ENCODE results near the gene HBG2.
A peak's percentile ranks its signal among the peaks of the same experiment; 100 is the strongest.

The HBG2 gene

GRCh38 chr11:5274395-5274794 lies 19.8 kb upstream of the HBG2 start:
- H3K4me3 ChIP-seq (ENCODE audit: low read length) = no peak overlapping the region
- TF ChIP-seq CTCF (IDR thresholded peaks at IDR 0.05; ENCODE audit: insufficient read depth, low read depth, low read length, missing control alignments) = no peak

DNA sequence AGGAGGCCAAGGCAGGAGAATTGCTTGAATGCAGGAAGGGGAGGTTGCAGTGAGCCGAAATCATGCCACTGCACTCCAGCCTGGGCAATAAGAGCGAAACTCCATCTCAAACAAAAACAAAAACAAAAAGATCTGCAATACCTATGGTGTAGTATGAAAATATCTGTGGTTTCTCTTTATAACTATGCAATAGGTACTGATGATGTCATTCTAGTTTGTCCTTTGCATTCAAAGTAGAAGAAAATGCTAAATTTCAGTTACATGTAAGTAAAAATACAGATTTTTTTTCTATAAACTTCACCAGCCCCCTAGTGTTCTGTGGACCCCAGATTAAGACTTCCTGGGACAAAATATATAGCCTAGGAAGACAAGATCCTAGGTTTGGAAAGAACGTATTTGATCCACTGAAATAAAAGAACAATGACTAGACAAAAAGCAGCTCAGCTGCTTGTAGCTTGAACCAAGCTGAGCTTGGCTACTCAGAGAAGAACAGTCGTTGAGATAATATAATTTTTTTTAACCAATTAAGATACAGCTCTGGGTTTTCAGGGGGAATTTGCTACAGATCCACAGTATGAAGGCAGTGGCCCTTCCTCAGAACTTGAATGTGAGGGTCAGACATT lies 17.9 kb upstream of the HBG2 start:
- TF ChIP-seq CTCF (IDR thresholded peaks at IDR 0.05; ENCODE audit: insufficient read depth, low read depth, low read length, missing control alignments) = no peak
- H3K4me3 ChIP-seq (ENCODE audit: low read length) = no peak overlapping the region
- DNase-seq (ENCODE audit: low read depth) = no peak

More at GRCh38 chr11:5274395-5274794, 19.8 kb upstream of the HBG2 start:
- peak; percentile 6 for DNase-seq (ENCODE audit: low read depth)

- no peak for DNase-seq (ENCODE audit: low read depth)
- no peak for TF ChIP-seq CTCF (IDR thresholded peaks at IDR 0.05; ENCODE audit: insufficient read depth, low read depth, low read length, missing control alignments)
- H3K4me3 ChIP-seq (ENCODE audit: low read length) = no peak within 1 kb of the TSS
Observed at GRCh38 chr11:5269715-5270147, 15.2 kb upstream of the HBG2 start, which contains the start of gene HBE1. TSS of gene HBE1 (minus strand) at chr11:5269945. CDS start at chr11:5269890, 55 bp downstream.

- H3K4me3 ChIP-seq (ENCODE audit: low read length) = no peak overlapping the region
- no peak for DNase-seq (ENCODE audit: low read depth)
- TF ChIP-seq CTCF (IDR thresholded peaks at IDR 0.05; ENCODE audit: insufficient read depth, low read depth, low read length, missing control alignments) = no peak
Observed at GRCh38 chr11:5267033-5267563, 12.5 kb upstream of the HBG2 start.

DNA sequence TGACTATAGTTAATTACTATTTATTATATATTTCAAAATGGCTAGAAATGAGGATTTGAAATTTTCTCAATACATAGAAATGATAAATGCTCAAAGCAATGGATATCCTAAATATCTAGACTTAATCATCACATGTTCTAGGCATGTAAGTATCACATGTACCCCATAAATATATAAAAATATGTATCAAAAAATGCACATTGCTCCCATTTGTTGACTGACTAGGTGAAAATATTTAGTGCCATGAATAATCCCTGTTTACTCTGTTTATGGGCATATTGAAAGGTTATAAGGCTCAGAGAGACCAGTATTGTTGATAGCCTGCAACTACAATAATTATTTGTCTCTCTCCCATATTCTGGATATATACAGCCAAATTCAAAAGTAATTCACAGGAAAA lies 12.0 kb upstream of the HBG2 start:
- TF ChIP-seq CTCF (IDR thresholded peaks at IDR 0.05; ENCODE audit: insufficient read depth, low read depth, low read length, missing control alignments) = no peak
- no peak overlapping the region for H3K4me3 ChIP-seq (ENCODE audit: low read length)
- no peak for DNase-seq (ENCODE audit: low read depth)

DNA sequence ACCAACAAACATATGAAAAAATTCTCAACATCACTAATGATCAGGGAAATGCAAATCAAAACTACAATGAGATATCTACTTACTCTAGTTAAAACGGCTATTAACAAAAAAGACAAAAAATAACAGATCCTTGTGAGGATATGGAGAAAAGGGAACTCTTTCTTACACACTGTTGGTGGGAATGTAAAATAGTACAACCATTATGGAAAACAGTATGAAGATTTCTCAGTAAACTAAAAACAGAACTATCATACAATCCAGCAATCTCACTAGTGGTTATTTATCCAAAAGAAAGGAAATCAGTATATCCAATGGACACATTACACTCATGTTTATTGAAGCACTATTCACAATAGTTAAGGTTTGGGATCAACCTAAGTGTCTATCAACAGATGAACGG lies 11.3 kb upstream of the HBG2 start:
- DNase-seq (ENCODE audit: low read depth) = no peak
- no peak for TF ChIP-seq CTCF (IDR thresholded peaks at IDR 0.05; ENCODE audit: insufficient read depth, low read depth, low read length, missing control alignments)
- no peak overlapping the region for H3K4me3 ChIP-seq (ENCODE audit: low read length)

All from epithelial cell of esophagus (primary cell).